Lower leg skin (tissue), 4 donors: ENCODE data around the gene GABRD. TPM values are rescaled to one million over a fixed set of nuclear protein-coding genes. Genes with fewer than 3 reads are reported as not detected.

ENCODE experiments used
- DNase-seq, 2 donors: peaks; one replicate each; pipeline ENCODE4 v3.0.0-alpha.2; 2019; ENCODE audit warnings: low spot score in 2 of 2
- H3K4me3 ChIP-seq: fragments of 200-600 bp; sonication (generic); 2 replicates; pipeline ENCODE4 v1.5.1; 2017; ENCODE audit warnings: mild to moderate bottlenecking, low read depth; ENCODE audit not compliant: poor library complexity, severe bottlenecking
- CTCF ChIP-seq, 3 donors: fragments of 450-650 bp; IDR thresholded peaks; one replicate each; pipeline ENCODE4 v1.5.1; 2016; ENCODE audit warnings: antibody characterized with exemption in 3 of 3, mild to moderate bottlenecking in 3 of 3, moderate library complexity in 2 of 3
- POLR2A ChIP-seq, 2 donors: fragments of 450-650 bp; IDR thresholded peaks; one replicate each; pipeline ENCODE4 v1.6.1; 2016 to 2017; ENCODE audit warnings: antibody characterized with exemption in 2 of 2, mild to moderate bottlenecking in 1 of 2, moderate library complexity in 1 of 2
- WGBS, 2 donors: methylation state at CpG; one replicate each; pipeline ENCODE4 v1.1.5; 2018; 5-methylcytosine and 5-hydroxymethylcytosine counted together
- intact Hi-C: fragments of 100-400 bp; cut with DNase I; formaldehyde crosslinking; loops from one replicate; pipeline ENCODE4 v1.15.0; 2023; ENCODE audit warnings: low total_unique reads
- total RNA-seq, 4 donors: library from RNA; depleted of rRNA; stranded (reverse); fragments of >200 nt; gene quantifications; one replicate each; pipeline ENCODE4 v1.1.0, GENCODE V29; 2016

Gene GABRD
- total RNA-seq, 4 donors from 2014 or later, result 1.1 to 5.1 (median 2.0) TPM; not detected in 1

DNA sequence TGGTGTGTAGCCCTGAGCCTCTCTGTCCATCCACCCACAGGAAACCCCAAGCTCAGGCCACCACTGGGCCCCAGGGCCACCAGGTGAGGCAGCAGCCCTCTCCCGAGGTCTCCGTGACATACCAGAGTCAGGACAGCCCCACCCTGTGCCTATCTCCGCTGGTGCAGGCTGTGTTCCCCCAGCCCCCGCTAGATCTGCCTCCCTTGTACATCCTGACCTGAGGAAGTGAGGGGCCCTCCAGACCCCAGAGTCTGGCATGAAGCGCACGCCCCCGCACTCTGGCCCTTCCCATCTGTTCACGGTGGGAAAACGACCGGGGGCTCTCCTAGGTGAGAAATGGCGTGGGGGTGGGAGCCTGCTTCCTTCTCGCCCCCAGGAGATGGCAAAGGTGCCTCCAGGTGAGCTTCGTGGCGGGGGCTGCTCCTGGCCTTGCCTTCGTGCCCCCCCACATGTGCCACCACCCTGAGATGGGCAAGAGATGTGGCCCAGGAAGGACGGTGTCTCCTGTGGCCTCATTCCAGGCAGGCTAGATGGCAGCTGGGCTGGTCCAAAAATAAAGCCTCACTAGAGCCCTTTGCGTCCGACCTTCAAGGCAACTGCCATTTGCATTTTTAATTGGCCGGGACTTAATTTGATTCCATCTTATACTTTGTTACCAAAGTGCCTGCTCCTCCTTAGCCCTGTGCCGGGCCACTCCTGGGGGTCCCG, 3.1 kb downstream of the GABRD start:
- 78 to 79% methylated on average over 17 to 20 of the region's 21 CpGs for WGBS, 2 donors
- intact Hi-C loops, result no loop called here
- no peak for DNase-seq
- no peak for TF ChIP-seq CTCF (IDR thresholded peaks at IDR 0.05)
- TF ChIP-seq POLR2A (IDR thresholded peaks at IDR 0.05), result no peak
- no peak overlapping the region for H3K4me3 ChIP-seq

- intact Hi-C loops, result no loop called here
- H3K4me3 ChIP-seq, result no peak overlapping the region
- WGBS, 2 donors, result 78% methylated on average over 4 to 9 of the region's 9 CpGs
- DNase-seq, result no peak
- TF ChIP-seq CTCF (IDR thresholded peaks at IDR 0.05) (no peak), POLR2A (IDR thresholded peaks at IDR 0.05) (no peak)
Observed at GRCh38 chr1:2023187-2023586, 4.0 kb downstream of the GABRD start.

DNA sequence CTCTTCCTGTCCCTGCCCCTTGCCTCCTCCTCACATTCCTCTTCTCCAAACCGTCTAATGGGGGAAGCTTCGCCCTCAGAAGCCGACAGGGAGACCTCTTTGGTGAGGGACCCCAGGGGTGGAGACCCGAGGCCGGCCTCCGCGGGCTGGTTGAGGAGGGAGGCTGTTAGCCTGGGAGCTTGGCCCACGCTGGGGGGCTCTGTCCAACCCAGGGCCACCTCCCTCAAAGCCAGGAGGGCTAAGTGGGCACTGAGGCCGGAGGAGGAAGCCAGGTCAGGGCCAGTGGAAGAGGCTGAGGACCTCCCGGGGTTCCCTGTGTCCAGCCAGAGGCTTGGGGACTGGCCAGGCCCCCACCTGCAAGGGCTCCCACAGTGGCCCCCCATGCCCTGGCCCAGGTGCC, 5.3 kb downstream of the GABRD start:
- 75 to 96% methylated on average over 8 to 10 of the region's 10 CpGs for WGBS, 2 donors
- DNase-seq, result no peak
- TF ChIP-seq CTCF (IDR thresholded peaks at IDR 0.05) (no peak), POLR2A (IDR thresholded peaks at IDR 0.05) (no peak)
- intact Hi-C loops, result no loop called here
- no peak overlapping the region for H3K4me3 ChIP-seq

DNA sequence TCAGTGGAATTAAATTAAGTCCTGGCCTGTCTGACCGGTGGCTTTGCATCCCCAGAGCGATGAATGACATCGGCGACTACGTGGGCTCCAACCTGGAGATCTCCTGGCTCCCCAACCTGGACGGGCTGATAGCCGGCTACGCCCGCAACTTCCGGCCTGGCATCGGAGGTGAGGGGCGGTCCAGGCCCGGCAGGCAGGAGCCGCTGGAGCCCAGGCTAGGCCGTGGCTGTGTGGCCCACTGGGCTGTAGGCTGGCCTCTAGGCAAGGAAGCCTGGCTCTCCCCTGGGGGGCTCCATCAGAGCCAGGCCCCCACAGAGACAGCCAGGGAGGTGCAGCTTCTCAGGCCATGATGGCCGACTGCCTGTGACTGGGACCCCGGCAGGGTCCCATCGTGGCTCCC, 5.7 kb downstream of the GABRD start:
- TF ChIP-seq POLR2A (IDR thresholded peaks at IDR 0.05) (no peak), CTCF (IDR thresholded peaks at IDR 0.05) (no peak)
- no peak for DNase-seq

DNA sequence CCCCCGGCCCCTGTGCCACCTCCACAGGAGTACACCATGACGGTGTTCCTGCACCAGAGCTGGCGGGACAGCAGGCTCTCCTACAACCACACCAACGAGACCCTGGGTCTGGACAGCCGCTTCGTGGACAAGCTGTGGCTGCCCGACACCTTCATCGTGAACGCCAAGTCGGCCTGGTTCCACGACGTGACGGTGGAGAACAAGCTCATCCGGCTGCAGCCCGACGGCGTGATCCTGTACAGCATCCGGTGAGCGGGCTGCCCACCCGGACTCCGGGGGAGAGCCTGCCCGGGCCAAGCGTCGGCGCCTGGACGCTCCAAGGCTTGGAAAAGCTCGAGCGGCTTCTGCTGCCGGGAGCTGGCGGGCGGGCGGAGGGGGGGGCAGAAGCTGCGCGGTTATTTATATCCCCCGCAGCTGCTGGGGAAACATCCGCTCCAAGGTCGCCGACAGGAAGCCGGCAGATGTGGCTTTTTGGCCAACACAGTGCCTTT, 6.4 kb downstream of the GABRD start:
- WGBS, 2 donors, result 54 to 70% methylated on average over 9 to 38 of the region's 39 CpGs
- no peak overlapping the region for H3K4me3 ChIP-seq
- intact Hi-C loops, result no loop called here
- TF ChIP-seq POLR2A (IDR thresholded peaks at IDR 0.05), result no peak
- TF ChIP-seq CTCF (IDR thresholded peaks at IDR 0.05), result no peak
- no peak for DNase-seq

More for the DNA sequence above, 5.7 kb downstream of the GABRD start:
- 78 to 92% methylated on average over 6 to 13 of the region's 18 CpGs for WGBS, 2 donors
- H3K4me3 ChIP-seq, result no peak overlapping the region
- intact Hi-C loops, result no loop called here
